Amniotic stem cell (primary cell): ENCODE data around the gene MAP3K19.
A peak's percentile ranks its signal among the peaks of the same experiment; 100 is the strongest.
"Not testable (repeated sequence)": the region's sequence is repeated elsewhere in the genome, so short reads cannot be mapped to it uniquely, and the experiment has no call there.

Experiments used
- DNase-seq: peaks from one replicate; lab custom pipeline; 2025; lab: John Stamatoyannopoulos, UW

MAP3K19 gene

GRCh38 chr2:135050684-135051083, 3.4 kb upstream of the MAP3K19 start:
- DNase-seq: no peak

GRCh38 chr2:135050132-135050531, 2.9 kb upstream of the MAP3K19 start:
- no peak for DNase-seq

DNA sequence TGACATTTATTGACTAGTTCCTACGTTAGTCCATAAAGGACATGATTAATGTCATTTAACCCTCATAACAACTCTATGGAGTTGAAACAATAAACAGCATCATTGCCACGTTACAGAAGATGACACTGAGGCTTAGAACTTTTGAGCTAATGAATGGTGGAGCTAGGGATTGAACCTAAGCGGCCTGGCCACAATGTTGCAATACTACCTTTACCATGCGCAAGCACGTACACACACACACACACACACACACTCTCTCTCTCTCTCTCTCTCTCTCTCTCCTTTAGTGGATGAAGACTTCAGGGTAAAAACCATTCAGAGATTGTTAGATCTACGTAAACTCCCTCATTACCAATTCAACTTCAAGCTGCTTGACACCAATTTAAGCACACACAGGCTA, 875 bp upstream of the MAP3K19 start:
- DNase-seq: no peak

DNA sequence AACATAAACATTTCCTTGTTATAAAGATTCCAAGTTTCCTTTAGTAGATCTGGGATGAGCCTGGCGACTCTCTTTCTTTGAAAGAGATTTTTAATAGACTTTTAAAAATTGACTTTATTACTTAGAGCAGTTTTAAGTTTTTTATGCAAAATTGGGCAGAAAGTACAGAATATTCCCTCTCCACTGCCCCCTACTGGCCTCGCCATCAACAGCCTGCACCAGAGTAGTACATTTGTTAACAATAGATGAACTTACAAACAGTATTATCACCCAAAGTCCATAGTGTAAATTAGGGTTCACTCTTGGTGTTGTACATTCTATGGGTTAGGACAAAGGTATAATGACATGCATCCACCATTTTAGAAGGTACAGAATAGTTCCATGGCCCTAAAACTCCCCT, 3.9 kb downstream of the MAP3K19 start:
- no peak for DNase-seq

GRCh38 chr2:135037831-135038230, 9.4 kb downstream of the MAP3K19 start:
- no peak for DNase-seq

DNA sequence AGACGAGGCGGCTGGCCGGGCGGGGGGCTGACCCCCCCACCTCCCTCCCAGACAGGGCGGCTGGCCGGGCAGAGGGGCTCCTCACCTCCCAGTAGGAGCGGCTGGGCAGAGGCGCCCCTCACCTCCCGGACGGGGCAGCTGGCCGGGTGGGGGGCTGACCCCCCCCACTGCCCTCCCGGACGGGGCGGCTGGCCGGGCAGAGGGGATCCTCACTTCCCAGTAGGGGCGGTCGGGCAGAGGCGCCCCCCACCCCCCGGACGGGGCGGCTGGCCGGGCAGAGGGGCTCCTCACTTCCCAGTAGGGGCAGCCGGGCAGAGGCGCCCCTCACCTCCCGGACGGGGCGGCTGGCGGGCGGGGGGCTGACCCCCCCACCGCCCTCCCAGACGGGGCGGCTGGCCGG, 14.0 kb downstream of the MAP3K19 start:
- not testable (repeated sequence) for DNase-seq

DNA sequence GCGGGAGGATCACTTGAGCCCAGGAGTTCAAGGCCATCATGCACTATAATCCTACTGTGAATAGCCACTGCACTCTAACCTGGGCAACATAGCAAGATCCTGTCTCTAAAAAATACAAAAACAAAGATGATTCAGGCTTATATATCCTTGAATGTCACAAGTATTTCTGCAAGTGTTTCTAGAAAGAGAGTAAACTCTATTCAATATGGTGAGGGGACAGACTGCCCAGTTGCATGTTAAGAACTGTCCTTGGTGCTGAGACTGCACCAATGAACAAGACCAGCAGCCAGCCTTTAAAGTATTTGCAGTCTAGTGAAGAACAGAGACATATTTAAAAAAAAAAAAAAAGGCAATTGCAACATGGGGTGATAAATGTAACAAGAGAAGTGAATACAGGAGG, 16.4 kb downstream of the MAP3K19 start:
- DNase-seq: no peak

- DNase-seq: no peak
These were observed 17.6 kb downstream of the MAP3K19 start for GRCh38 chr2:135029481-135030134.

DNA sequence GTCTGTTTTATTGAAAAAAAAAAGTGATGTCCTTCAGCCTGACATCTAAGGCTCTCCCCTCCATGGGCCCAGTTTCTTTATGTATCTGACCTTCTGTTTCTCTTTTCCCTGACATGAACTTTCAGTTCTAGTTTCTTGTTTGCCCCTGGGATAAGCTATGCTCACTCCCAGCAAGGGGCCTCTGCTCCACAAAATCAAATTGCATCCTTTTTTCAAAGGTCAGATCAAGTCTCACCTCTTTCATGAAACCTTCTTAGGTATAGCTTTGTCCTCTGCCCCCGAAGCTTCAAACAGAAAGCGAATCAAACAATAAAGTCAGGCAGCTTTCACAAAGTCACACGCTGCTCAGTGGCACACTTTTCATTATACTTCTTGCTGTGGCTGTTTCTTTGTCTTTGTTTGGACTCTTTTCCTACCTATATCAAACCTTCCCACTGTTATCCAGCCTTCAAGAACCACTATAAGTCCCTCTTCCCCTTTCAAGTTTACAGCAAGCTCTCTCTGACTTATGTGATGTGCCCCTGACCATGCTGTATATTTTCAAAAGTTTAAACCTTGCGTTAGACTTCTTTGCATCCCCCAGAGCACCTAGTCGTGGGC, 23.3 kb downstream of the MAP3K19 start:
- no peak for DNase-seq

GRCh38 chr2:135022952-135023880, 24.0 kb downstream of the MAP3K19 start:
- no peak for DNase-seq

DNA sequence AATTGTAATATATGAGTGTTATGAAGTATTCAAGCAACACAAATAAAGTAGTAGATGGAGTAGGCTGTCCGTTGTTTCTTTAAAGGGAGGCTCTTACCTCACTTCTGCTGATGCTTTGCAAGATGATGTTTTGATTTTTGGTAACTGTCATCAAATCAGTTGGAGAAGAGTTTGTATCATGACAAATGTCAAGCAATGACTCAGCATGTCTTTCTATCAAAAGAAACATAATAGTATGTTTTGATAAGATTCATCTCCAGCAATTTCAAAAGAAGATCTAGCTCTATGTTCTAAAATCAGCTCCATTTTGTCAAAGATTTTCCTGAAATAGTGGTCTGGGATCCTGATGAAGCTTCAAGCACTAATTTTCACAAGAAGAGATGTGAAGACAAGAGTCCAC, 25.6 kb downstream of the MAP3K19 start:
- DNase-seq: no peak

GRCh38 chr2:135011633-135012032, 35.6 kb downstream of the MAP3K19 start:
- no peak for DNase-seq

DNA sequence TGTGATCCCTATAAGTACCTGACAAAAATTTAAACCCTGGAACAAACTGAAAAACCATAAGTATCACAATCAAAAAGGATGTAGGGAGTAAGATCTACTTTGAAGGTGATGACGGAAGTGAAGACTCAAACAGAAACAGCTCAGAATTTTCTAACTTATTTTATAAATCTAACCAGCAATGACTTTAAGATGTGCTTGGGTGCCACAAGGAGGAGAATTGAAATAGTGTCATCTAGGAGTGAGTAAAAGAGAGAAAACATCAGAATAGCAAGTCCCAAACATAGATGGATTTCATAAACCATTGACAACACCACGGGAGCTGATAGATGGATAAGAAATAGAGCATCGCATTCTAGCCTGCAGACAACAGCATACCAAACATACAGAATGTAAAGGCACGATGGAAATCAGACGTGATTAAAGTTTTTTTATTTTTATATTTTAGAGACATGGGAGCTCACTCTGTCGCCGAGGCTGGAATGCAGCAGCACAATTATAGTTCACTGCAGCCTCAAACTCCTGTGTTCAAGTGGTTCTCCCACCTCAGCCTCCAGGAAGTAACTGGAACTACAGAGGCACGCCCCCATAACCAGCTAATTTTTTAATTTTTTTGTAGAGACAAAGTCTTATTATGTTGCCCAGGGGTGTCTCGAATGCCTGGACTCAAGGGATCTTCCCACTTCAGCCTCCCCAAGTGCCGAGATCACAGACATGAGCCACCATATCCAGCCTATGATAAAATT, 36.9 kb downstream of the MAP3K19 start:
- DNase-seq: no peak

DNA sequence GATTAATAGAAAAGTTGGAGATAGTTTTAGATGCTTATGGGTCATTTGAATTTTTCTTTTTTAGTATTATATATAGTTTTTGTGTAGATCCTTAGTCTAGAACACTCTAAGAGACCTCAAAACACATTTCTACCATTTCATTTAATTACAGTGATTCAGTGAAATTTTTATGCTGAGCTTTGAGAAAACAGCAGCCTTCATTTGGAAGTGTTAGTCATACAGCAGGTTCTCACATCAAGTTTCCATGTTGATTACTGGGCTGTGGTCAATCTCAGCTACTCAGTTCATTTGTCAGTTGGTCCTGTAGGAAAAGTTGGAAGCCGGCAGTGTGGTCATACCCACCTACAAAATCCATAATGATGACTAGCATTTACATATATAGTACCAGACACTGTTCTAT, 37.9 kb downstream of the MAP3K19 start:
- DNase-seq: no peak

- DNase-seq: no peak
These were observed 41.5 kb downstream of the MAP3K19 start for GRCh38 chr2:135005753-135006152.

DNA sequence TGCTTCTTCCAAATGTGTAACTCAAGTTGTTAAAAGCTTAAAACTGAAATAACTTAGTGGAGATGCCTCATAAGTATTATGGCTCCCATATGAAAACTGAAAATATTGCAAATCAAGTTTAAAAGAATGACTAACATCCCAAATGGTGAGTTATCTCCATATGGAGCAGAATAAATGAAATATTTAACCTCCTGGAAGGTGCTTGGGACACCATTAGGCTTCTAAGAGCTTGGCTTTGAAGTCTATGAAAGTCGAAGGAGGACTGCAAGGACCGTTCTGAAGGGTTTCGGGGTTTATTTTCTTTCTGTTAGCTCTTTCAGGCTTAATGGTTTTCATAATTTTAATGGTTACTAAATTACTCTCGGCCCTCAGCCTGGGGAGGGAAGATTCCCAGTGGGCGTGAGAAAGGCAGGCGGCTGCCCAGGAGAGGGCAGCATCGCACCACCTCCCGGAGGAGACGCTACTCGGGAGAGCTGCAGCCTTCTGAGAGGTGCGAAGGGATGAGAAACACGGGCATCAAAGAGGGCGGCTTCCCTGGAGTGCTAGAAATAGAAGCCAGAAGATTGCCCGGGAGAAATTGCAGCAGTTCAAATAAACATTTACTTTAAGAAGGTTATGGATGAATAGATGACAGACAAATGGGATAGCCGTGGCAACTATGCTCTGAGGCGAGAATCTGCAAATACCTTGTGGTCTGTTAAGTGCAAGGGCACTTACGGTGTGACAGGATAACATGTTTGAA, 43.1 kb downstream of the MAP3K19 start:
- peak; percentile 19 for DNase-seq

GRCh38 chr2:135002836-135003235, 44.4 kb downstream of the MAP3K19 start:
- no peak for DNase-seq

- DNase-seq: no peak
These were observed 47.7 kb downstream of the MAP3K19 start for GRCh38 chr2:134999521-134999920.

GRCh38 chr2:134988994-134989605, 58.1 kb downstream of the MAP3K19 start:
- DNase-seq: peak; percentile 13

- DNase-seq: no peak
These were observed 62.2 kb downstream of the MAP3K19 start for GRCh38 chr2:134985061-134985460.

- DNase-seq: no peak
These were observed 64.6 kb downstream of the MAP3K19 start for GRCh38 chr2:134982603-134983002.
